Ascending aorta (tissue), 2 donors: Measurements from ENCODE around the gene NAA10. TPM values are rescaled to one million over a fixed set of nuclear protein-coding genes. Genes with fewer than 3 reads are reported as not detected.

Source experiments
- DNase-seq, 2 donors: peaks; one replicate each; pipeline ENCODE4 v3.0.0-alpha.2; 2019; ENCODE audit warnings: low spot score in 2 of 2
- H3K27ac ChIP-seq, 2 donors: fragments of 200-600 bp; sonication (generic); one replicate each; pipeline ENCODE4 v1.5.1; 2016 to 2017; ENCODE audit warnings: mild to moderate bottlenecking in 1 of 2
- H3K27me3 ChIP-seq: fragments of 200-600 bp; sonication (generic); one replicate; pipeline ENCODE4 v1.5.1; 2017
- H3K36me3 ChIP-seq, 2 donors: fragments of 200-600 bp; sonication (generic); one replicate each; pipeline ENCODE4 v1.5.1; 2016
- H3K4me1 ChIP-seq, 2 donors: fragments of 200-600 bp; sonication (generic); one replicate each; pipeline ENCODE4 v1.5.1; 2016 to 2017; ENCODE audit warnings: mild to moderate bottlenecking in 1 of 2
- H3K4me3 ChIP-seq, 2 donors: fragments of 200-600 bp; sonication (generic); one replicate each; pipeline ENCODE4 v1.5.1; 2016 to 2017; ENCODE audit warnings: mild to moderate bottlenecking in 1 of 2
- H3K9me3 ChIP-seq, 2 donors: fragments of 200-600 bp; sonication (generic); one replicate each; pipeline ENCODE4 v1.5.1; 2016
- intact Hi-C: fragments of 100-400 bp; cut with DNase I; formaldehyde crosslinking; loops from one replicate; pipeline ENCODE4 v1.15.1; 2023
- total RNA-seq: library from RNA; depleted of rRNA; stranded (reverse); fragments of >200 nt; gene quantifications from one replicate; pipeline ENCODE4 v1.1.0, GENCODE V29; 2016
- TF ChIP-seq, protein P1 (sequence below), 3 experiments: fragments of 200-600 bp in 2 of 3; fragments of 450-650 bp in 1 of 3; sonication (generic) in 2 of 3; IDR thresholded peaks; one replicate each; pipeline ENCODE4 v1.5.1; 2016 to 2019; ENCODE audit warnings: antibody characterized with exemption in 3 of 3, mild to moderate bottlenecking in 1 of 3, moderate library complexity in 1 of 3

Gene NAA10
- total RNA-seq, 1 donor from 2014 or later = 155 TPM

- Histone ChIP-seq H3K27me3 (peaks cover 12% of the 10 kb centered on the region), H3K4me3 (no peak overlapping the region), H3K9me3 (no peaks in the 10 kb centered on the region), H3K4me1 (no peaks in the 10 kb centered on the region), H3K27ac (no peak overlapping the region), H3K36me3 (no peaks in the 10 kb centered on the region)
- DNase-seq = no peak
- intact Hi-C loops = no loop called here
- TF ChIP-seq, protein P1, sequence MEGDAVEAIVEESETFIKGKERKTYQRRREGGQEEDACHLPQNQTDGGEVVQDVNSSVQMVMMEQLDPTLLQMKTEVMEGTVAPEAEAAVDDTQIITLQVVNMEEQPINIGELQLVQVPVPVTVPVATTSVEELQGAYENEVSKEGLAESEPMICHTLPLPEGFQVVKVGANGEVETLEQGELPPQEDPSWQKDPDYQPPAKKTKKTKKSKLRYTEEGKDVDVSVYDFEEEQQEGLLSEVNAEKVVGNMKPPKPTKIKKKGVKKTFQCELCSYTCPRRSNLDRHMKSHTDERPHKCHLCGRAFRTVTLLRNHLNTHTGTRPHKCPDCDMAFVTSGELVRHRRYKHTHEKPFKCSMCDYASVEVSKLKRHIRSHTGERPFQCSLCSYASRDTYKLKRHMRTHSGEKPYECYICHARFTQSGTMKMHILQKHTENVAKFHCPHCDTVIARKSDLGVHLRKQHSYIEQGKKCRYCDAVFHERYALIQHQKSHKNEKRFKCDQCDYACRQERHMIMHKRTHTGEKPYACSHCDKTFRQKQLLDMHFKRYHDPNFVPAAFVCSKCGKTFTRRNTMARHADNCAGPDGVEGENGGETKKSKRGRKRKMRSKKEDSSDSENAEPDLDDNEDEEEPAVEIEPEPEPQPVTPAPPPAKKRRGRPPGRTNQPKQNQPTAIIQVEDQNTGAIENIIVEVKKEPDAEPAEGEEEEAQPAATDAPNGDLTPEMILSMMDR (IDR thresholded peaks at IDR 0.05) = no peak
Observed at GRCh38 chrX:153886915-153887314, 47.9 kb downstream of the NAA10 start.

- no peak within 1 kb of the TSS for H3K27ac ChIP-seq
- TF ChIP-seq, protein P1 (IDR thresholded peaks at IDR 0.05) = no peak
- DNase-seq = no peak
- peak within 1 kb of the TSS in 1 of 2 donors; percentile 27 for H3K4me3 ChIP-seq
- H3K27me3 ChIP-seq = peaks cover 12% of the 10 kb centered on the region
- no peaks in the 10 kb centered on the region for H3K36me3 ChIP-seq
- intact Hi-C loops = no loop called here
- H3K4me1 ChIP-seq = no peaks in the 10 kb centered on the region
- H3K9me3 ChIP-seq = no peaks in the 10 kb centered on the region
Observed at GRCh38 chrX:153885968-153886903, 48.6 kb downstream of the NAA10 start, which contains the start of gene L1CAM. Gene L1CAM (minus strand): TSS chrX:153886173. CDS start chrX:153875836, 10,337 bp downstream.

GRCh38 chrX:153885208-153885787, 49.5 kb downstream of the NAA10 start:
- Histone ChIP-seq H3K36me3 (no peaks in the 10 kb centered on the region), H3K27ac (no peak overlapping the region), H3K4me3 (peak overlapping the region in 1 of 2 donors; percentile 9), H3K4me1 (no peaks in the 10 kb centered on the region), H3K27me3 (peaks cover 12% of the 10 kb centered on the region), H3K9me3 (no peaks in the 10 kb centered on the region)
- no peak for DNase-seq
- TF ChIP-seq, protein P1 (IDR thresholded peaks at IDR 0.05) = no peak
- intact Hi-C loops = no loop called here

- no peaks in the 10 kb centered on the region for H3K4me1 ChIP-seq
- intact Hi-C loops = no loop called here
- peaks cover 12% of the 10 kb centered on the region for H3K27me3 ChIP-seq
- H3K4me3 ChIP-seq = no peak overlapping the region
- no peak for DNase-seq
- no peaks in the 10 kb centered on the region for H3K9me3 ChIP-seq
- H3K36me3 ChIP-seq = no peaks in the 10 kb centered on the region
- TF ChIP-seq, protein P1 (IDR thresholded peaks at IDR 0.05) = no peak
- H3K27ac ChIP-seq = no peak overlapping the region
Observed at GRCh38 chrX:153884590-153884989, 50.2 kb downstream of the NAA10 start.

GRCh38 chrX:153884136-153884535, 50.7 kb downstream of the NAA10 start:
- H3K9me3 ChIP-seq = no peaks in the 10 kb centered on the region
- DNase-seq = no peak
- no peak overlapping the region for H3K27ac ChIP-seq
- intact Hi-C loops = no loop called here
- peaks cover 12% of the 10 kb centered on the region for H3K27me3 ChIP-seq
- no peaks in the 10 kb centered on the region for H3K4me1 ChIP-seq
- no peak overlapping the region for H3K4me3 ChIP-seq
- TF ChIP-seq, protein P1 (IDR thresholded peaks at IDR 0.05) = no peak
- no peaks in the 10 kb centered on the region for H3K36me3 ChIP-seq
